H1 (cell line): ENCODE data around the gene HIP1. TPM values are rescaled to one million over a fixed set of nuclear protein-coding genes. Genes with fewer than 3 reads are reported as not detected.

Source experiments
- CEBPB ChIP-seq: IDR thresholded peaks from 2 replicates; pipeline ENCODE4 v1.6.1; 2012; ENCODE audit warnings: low read depth, low read length
- TEAD4 ChIP-seq: IDR thresholded peaks from 2 replicates; pipeline ENCODE4 v1.6.1; 2012; ENCODE audit warnings: low read depth, low read length, inconsistent platforms, mixed read lengths
- polyA plus RNA-seq, 7 experiments: library from polyadenylated mRNA; depleted of rRNA in 3 of 7; stranded (reverse) in 5 of 7; unstranded in 2 of 7; fragments of >200 nt in 5 of 7; fragments of 200-250 nt in 2 of 7; gene quantifications; 1 replicate in 5 of 7; 2 replicates in 1 of 7; 4 replicates in 1 of 7; pipeline versions ENCODE4 v1.2.1 to v1.2.3, GENCODE V29; 2011 to 2013; ENCODE audit warnings: missing spikeins in 2 of 7, mixed read lengths in 2 of 7
- total RNA-seq: library from RNA; stranded (reverse); fragmentation: NEBNext Ultra II Directional; extraction: Animal tissue kit (Norgen Biotek cat#: 25700); gene quantifications from 2 replicates; pipeline ENCODE4 v1.2.1, GENCODE V29; 2021
- TF ChIP-seq, protein P1 (sequence below): fragments of 300-600 bp; sonication (generic); IDR thresholded peaks from 2 replicates; pipeline ENCODE4 v1.7.1; 2012; ENCODE audit warnings: low read length, moderate library complexity, mild to moderate bottlenecking, inconsistent platforms; ENCODE audit not compliant: insufficient replicate concordance

Gene HIP1
- total and polyA plus RNA-seq, 2 of the 8 experiments (the other 6 are each of a cell fraction or from before 2014, with no cell fraction given), result 51.8 to 108 TPM

GRCh38 chr7:75579899-75580298 lies 158.8 kb downstream of the HIP1 start (continued):
- TF ChIP-seq, protein P1, sequence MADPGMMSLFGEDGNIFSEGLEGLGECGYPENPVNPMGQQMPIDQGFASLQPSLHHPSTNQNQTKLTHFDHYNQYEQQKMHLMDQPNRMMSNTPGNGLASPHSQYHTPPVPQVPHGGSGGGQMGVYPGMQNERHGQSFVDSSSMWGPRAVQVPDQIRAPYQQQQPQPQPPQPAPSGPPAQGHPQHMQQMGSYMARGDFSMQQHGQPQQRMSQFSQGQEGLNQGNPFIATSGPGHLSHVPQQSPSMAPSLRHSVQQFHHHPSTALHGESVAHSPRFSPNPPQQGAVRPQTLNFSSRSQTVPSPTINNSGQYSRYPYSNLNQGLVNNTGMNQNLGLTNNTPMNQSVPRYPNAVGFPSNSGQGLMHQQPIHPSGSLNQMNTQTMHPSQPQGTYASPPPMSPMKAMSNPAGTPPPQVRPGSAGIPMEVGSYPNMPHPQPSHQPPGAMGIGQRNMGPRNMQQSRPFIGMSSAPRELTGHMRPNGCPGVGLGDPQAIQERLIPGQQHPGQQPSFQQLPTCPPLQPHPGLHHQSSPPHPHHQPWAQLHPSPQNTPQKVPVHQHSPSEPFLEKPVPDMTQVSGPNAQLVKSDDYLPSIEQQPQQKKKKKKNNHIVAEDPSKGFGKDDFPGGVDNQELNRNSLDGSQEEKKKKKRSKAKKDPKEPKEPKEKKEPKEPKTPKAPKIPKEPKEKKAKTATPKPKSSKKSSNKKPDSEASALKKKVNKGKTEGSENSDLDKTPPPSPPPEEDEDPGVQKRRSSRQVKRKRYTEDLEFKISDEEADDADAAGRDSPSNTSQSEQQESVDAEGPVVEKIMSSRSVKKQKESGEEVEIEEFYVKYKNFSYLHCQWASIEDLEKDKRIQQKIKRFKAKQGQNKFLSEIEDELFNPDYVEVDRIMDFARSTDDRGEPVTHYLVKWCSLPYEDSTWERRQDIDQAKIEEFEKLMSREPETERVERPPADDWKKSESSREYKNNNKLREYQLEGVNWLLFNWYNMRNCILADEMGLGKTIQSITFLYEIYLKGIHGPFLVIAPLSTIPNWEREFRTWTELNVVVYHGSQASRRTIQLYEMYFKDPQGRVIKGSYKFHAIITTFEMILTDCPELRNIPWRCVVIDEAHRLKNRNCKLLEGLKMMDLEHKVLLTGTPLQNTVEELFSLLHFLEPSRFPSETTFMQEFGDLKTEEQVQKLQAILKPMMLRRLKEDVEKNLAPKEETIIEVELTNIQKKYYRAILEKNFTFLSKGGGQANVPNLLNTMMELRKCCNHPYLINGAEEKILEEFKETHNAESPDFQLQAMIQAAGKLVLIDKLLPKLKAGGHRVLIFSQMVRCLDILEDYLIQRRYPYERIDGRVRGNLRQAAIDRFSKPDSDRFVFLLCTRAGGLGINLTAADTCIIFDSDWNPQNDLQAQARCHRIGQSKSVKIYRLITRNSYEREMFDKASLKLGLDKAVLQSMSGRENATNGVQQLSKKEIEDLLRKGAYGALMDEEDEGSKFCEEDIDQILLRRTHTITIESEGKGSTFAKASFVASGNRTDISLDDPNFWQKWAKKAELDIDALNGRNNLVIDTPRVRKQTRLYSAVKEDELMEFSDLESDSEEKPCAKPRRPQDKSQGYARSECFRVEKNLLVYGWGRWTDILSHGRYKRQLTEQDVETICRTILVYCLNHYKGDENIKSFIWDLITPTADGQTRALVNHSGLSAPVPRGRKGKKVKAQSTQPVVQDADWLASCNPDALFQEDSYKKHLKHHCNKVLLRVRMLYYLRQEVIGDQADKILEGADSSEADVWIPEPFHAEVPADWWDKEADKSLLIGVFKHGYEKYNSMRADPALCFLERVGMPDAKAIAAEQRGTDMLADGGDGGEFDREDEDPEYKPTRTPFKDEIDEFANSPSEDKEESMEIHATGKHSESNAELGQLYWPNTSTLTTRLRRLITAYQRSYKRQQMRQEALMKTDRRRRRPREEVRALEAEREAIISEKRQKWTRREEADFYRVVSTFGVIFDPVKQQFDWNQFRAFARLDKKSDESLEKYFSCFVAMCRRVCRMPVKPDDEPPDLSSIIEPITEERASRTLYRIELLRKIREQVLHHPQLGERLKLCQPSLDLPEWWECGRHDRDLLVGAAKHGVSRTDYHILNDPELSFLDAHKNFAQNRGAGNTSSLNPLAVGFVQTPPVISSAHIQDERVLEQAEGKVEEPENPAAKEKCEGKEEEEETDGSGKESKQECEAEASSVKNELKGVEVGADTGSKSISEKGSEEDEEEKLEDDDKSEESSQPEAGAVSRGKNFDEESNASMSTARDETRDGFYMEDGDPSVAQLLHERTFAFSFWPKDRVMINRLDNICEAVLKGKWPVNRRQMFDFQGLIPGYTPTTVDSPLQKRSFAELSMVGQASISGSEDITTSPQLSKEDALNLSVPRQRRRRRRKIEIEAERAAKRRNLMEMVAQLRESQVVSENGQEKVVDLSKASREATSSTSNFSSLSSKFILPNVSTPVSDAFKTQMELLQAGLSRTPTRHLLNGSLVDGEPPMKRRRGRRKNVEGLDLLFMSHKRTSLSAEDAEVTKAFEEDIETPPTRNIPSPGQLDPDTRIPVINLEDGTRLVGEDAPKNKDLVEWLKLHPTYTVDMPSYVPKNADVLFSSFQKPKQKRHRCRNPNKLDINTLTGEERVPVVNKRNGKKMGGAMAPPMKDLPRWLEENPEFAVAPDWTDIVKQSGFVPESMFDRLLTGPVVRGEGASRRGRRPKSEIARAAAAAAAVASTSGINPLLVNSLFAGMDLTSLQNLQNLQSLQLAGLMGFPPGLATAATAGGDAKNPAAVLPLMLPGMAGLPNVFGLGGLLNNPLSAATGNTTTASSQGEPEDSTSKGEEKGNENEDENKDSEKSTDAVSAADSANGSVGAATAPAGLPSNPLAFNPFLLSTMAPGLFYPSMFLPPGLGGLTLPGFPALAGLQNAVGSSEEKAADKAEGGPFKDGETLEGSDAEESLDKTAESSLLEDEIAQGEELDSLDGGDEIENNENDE, result no peak
- no peak for TF ChIP-seq TEAD4
- TF ChIP-seq CEBPB, result no peak
